Mesodermal cell (in vitro differentiated cells): Measurements from ENCODE around the gene MDC1.
A peak's percentile ranks its signal among the peaks of the same experiment; 100 is the strongest.
"Not testable (repeated sequence)": the region's sequence is repeated elsewhere in the genome, so short reads cannot be mapped to it uniquely, and the experiment has no call there.

Experiments used
- H3K27ac ChIP-seq: 2 replicates; pipeline ENCODE4 v1.7.0; 2013; ENCODE audit warnings: mild to moderate bottlenecking, low read depth, low read length, moderate library complexity; ENCODE audit not compliant: severe bottlenecking
- H3K36me3 ChIP-seq: 2 replicates; pipeline ENCODE4 v1.7.1; 2013; ENCODE audit warnings: mild to moderate bottlenecking, low read length, moderate library complexity; ENCODE audit not compliant: control insufficient read depth, insufficient read depth
- H3K4me1 ChIP-seq: one replicate; pipeline ENCODE4 v1.7.1; 2013; ENCODE audit warnings: mild to moderate bottlenecking, low read length; ENCODE audit not compliant: insufficient read depth, control insufficient read depth, poor library complexity, severe bottlenecking
- H3K4me3 ChIP-seq: 2 replicates; pipeline ENCODE4 v1.7.0; 2013; ENCODE audit warnings: low read length, control low read depth, mild to moderate bottlenecking; ENCODE audit not compliant: insufficient read depth, poor library complexity, severe bottlenecking; ENCODE audit errors: extremely low read depth
- H3K9me3 ChIP-seq: 2 replicates; pipeline ENCODE4 v1.7.1; 2013; ENCODE audit warnings: mild to moderate bottlenecking, low read length, moderate library complexity; ENCODE audit not compliant: control insufficient read depth
- WGBS, 2 experiments: methylation state at CpG; one replicate each; pipeline ENCODE4 v1.1.5; 2013; ENCODE audit warnings: missing lambda C conversion rate in 2 of 2; ENCODE audit not compliant: insufficient coverage in 2 of 2; 5-methylcytosine and 5-hydroxymethylcytosine counted together

MDC1 gene

GRCh38 chr6:30730601-30731435, 13.7 kb upstream of the MDC1 start:
- peaks cover 70% of the 10 kb centered on the region for H3K36me3 ChIP-seq
- WGBS, 2 experiments = 70% methylated on average over 22 to 25 of the region's 30 CpGs
- H3K27ac ChIP-seq = no peak overlapping the region
- H3K4me1 ChIP-seq = peaks cover 3% of the 10 kb centered on the region
- no peak overlapping the region for H3K4me3 ChIP-seq
- no peaks in the 10 kb centered on the region for H3K9me3 ChIP-seq

GRCh38 chr6:30727920-30728553, 11.0 kb upstream of the MDC1 start:
- H3K4me1 ChIP-seq = peaks cover 25% of the 10 kb centered on the region
- H3K4me3 ChIP-seq = no peak overlapping the region
- H3K27ac ChIP-seq = peak overlapping the region; percentile 8
- H3K36me3 ChIP-seq = peaks cover 70% of the 10 kb centered on the region
- WGBS, 2 experiments = 88 to 100% methylated on average over 2 to 3 of the region's 7 CpGs
- H3K9me3 ChIP-seq = no peaks in the 10 kb centered on the region

- peak overlapping the region; percentile 51 for H3K27ac ChIP-seq
- H3K36me3 ChIP-seq = peaks cover 72% of the 10 kb centered on the region
These were observed 9.7 kb upstream of the MDC1 start for GRCh38 chr6:30726506-30727413.

DNA sequence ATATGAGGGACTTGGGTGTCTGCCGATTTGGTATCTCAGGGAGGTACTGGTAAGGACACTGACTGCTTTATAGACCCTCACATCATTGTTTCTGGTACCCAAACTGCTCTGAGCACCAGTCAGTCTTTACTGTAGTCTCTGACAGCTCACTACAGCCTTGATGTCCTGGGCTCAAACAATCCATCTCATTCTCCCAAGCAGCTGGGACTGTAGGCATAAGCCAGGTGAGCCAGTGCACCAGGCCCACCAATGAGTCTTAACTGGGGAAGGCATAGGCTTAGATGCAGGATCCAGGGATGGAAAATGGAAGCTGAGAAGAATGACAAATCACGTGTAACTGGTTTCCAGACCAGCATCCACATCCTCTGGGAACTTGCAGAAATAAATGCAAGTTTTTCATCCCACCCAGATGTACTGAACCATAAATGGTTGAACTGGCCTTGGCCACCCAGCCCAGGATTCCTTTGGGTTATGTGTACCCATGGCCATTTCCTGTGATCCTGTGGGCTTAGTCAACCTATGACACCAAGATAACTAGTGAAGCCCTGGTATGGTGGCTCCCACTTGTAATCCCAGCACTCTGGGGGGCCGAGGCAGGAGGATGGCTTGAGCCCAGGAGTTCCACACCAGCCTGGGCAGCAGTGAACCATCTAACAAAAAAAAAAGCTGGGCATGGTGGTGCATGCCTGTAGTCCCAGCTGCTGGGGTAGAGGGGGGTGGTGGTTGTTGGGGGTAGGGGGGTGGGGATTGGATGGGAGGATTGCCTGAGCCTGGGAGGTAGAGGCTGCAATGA, 8.8 kb upstream of the MDC1 start:
- peaks cover 29% of the 10 kb centered on the region for H3K4me1 ChIP-seq
- H3K27ac ChIP-seq = peak overlapping the region; percentile 29
- H3K36me3 ChIP-seq = peaks cover 73% of the 10 kb centered on the region
- H3K4me3 ChIP-seq = no peak overlapping the region
- 83 to 86% methylated on average over 2 to 3 of the region's 3 CpGs for WGBS, 2 experiments
- no peaks in the 10 kb centered on the region for H3K9me3 ChIP-seq

More at GRCh38 chr6:30726506-30727413, 9.7 kb upstream of the MDC1 start:
- Histone ChIP-seq H3K4me3 (no peak overlapping the region), H3K9me3 (no peaks in the 10 kb centered on the region), H3K4me1 (peaks cover 29% of the 10 kb centered on the region)
- 93 to 95% methylated on average over 8 to 9 of the region's 11 CpGs for WGBS, 2 experiments

DNA sequence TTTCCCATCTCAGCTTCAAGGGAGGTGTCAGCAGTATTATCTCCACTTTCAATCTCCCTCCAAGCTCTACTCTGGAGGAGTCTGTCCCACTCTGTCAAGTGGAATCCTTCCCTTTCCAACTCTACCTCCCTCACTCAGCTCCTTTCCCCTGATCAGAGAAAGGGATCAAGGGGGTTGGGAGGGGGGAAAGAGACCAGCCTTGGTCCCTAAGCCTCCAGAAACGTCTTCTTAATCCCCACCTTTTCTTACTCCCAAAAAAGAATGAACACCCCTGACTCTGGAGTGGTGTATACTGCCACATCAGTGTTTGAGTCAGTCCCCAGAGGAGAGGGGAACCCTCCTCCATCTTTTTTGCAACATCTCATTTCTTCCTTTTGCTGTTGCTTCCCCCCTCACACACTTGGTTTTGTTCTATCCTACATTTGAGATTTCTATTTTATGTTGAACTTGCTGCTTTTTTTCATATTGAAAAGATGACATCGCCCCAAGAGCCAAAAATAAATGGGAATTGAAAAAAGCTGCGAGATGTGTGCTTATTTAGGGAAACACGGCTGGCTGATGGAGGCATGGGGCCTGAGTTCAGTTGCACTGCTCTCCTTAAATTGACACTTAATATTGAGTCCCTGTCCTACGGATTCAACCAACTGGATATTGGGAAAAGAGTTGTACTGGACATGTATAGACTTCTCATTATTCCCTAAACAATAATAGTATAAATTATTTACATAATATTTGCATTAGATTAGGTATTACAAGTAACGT, 8.0 kb upstream of the MDC1 start:
- H3K36me3 ChIP-seq = peaks cover 71% of the 10 kb centered on the region
- WGBS, 2 experiments = 89 to 100% methylated on average over 2 to 3 of the region's 6 CpGs

GRCh38 chr6:30723843-30724741, 7.0 kb upstream of the MDC1 start:
- 92 to 94% methylated on average over 18 to 26 of the region's 29 CpGs for WGBS, 2 experiments
- peak overlapping the region; percentile 8 for H3K27ac ChIP-seq
- peak overlapping the region; percentile 2 for H3K4me3 ChIP-seq

More for the DNA sequence above, 8.0 kb upstream of the MDC1 start:
- peaks cover 26% of the 10 kb centered on the region for H3K4me1 ChIP-seq
- H3K4me3 ChIP-seq = peak overlapping the region; percentile 12
- no peak overlapping the region for H3K27ac ChIP-seq
- H3K9me3 ChIP-seq = no peaks in the 10 kb centered on the region

DNA sequence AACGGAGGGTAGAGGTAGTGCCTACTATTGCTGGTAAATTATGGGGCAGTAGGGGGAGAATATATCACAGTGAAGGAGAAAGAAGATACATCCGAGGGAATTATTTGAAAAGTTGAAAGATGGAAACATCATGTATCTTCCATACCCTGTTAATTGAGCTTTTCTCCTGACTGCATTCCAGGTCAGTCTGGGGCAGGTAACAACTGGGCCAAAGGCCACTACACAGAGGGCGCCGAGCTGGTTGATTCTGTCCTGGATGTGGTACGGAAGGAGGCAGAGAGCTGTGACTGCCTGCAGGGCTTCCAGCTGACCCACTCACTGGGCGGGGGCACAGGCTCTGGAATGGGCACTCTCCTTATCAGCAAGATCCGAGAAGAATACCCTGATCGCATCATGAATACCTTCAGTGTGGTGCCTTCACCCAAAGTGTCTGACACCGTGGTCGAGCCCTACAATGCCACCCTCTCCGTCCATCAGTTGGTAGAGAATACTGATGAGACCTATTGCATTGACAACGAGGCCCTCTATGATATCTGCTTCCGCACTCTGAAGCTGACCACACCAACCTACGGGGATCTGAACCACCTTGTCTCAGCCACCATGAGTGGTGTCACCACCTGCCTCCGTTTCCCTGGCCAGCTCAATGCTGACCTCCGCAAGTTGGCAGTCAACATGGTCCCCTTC, 6.2 kb upstream of the MDC1 start:
- Histone ChIP-seq H3K27ac (peak overlapping the region; percentile 6), H3K36me3 (peaks cover 56% of the 10 kb centered on the region), H3K4me3 (peak overlapping the region; percentile 93), H3K4me1 (peaks cover 34% of the 10 kb centered on the region)
- not testable (repeated sequence) for H3K9me3 ChIP-seq
- 92% methylated on average over 13 to 16 of the region's 16 CpGs for WGBS, 2 experiments

More at GRCh38 chr6:30723843-30724741, 7.0 kb upstream of the MDC1 start:
- Histone ChIP-seq H3K4me1 (peaks cover 29% of the 10 kb centered on the region), H3K36me3 (peaks cover 61% of the 10 kb centered on the region)
- not testable (repeated sequence) for H3K9me3 ChIP-seq

GRCh38 chr6:30722280-30723112, 5.4 kb upstream of the MDC1 start:
- peak overlapping the region; percentile 84 for H3K27ac ChIP-seq
- 14 to 18% methylated on average over 24 to 27 of the region's 27 CpGs for WGBS, 2 experiments
- H3K4me3 ChIP-seq = peak overlapping the region; percentile 93
- H3K4me1 ChIP-seq = peaks cover 34% of the 10 kb centered on the region
- peaks cover 53% of the 10 kb centered on the region for H3K36me3 ChIP-seq
- H3K9me3 ChIP-seq = no peaks in the 10 kb centered on the region
